Measurements from ENCODE around the gene BDH2. TPM values are rescaled to one million over a fixed set of nuclear protein-coding genes. Genes with fewer than 3 reads are reported as not detected.
A peak's percentile ranks its signal among the peaks of the same experiment; 100 is the strongest.

Gene BDH2
- total RNA-seq, 3 donors from 2014 or later, result 27.1 to 35.1 (median 31.2) TPM

DNA sequence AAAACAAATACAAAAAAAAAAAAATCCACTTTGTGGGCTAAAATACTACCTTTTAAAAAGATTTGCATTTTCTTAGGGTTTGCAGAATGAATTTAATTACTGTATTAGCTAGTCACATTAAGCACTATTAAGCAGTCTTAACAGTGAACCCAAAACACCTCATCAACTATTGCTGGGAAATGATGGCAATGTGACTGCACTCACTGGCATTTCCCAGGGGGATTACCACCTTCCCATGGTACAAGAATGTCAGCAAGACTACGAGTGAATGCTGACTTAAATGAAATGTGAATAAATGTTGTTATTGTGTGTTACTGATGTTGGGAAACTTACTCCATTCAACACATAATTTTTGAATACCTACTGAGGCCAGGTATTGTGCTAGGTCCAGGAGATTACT is 13.1 kb downstream of the BDH2 start:
- H3K9me3 ChIP-seq, result no peaks in the 10 kb centered on the region
- ATAC-seq (no peak), DNase-seq (no peak)
- no peaks in the 10 kb centered on the region for H3K4me1 ChIP-seq (ENCODE audit: low read depth)
- TF ChIP-seq CTCF (IDR thresholded peaks at IDR 0.05), result no peak
- intact Hi-C loops (cut with DNase I, micrococcal nuclease), result no loop called here
- no peaks in the 10 kb centered on the region for H3K36me3 ChIP-seq (ENCODE audit: low read depth)
- H3K4me3 ChIP-seq, result no peak overlapping the region

- DNase-seq, result no peak
- H3K4me1 ChIP-seq (ENCODE audit: low read depth), result no peaks in the 10 kb centered on the region
- ATAC-seq, result no peak
- intact Hi-C loops (cut with DNase I, micrococcal nuclease), result no loop called here
- H3K9me3 ChIP-seq, result no peaks in the 10 kb centered on the region
- TF ChIP-seq CTCF (IDR thresholded peaks at IDR 0.05), result no peak
- H3K4me3 ChIP-seq, result no peak overlapping the region
- no peaks in the 10 kb centered on the region for H3K36me3 ChIP-seq (ENCODE audit: low read depth)
Measured at GRCh38 chr4:103085555-103086196, 14.0 kb downstream of the BDH2 start.

DNA sequence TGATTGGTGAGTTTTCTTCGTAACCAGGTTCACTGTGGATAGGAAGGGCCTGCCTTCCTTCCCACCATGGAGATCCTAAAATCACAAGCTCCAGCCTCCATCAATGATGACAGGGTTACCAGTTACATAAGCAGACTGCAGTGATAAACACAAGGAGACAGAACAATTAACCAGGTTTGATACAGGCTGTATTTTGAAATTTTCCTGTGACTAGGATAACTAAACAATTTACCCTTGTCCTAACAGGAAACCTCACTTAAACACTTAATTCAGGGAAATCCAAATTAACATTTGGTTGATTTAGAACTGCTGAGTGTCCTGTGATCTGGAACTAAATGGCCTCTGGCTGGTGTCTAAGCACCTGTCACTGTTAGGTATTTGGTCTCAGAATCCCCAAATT is 20.0 kb downstream of the BDH2 start:
- H3K4me3 ChIP-seq, result no peak overlapping the region
- ATAC-seq (no peak), DNase-seq (no peak)
- peaks cover 8% of the 10 kb centered on the region for H3K4me1 ChIP-seq (ENCODE audit: low read depth)
- TF ChIP-seq CTCF (IDR thresholded peaks at IDR 0.05), result no peak
- H3K36me3 ChIP-seq (ENCODE audit: low read depth), result no peaks in the 10 kb centered on the region
- no peaks in the 10 kb centered on the region for H3K9me3 ChIP-seq
- intact Hi-C loops (cut with DNase I, micrococcal nuclease), result no loop called here

- intact Hi-C loops (cut with DNase I, micrococcal nuclease), result no loop called here
- ATAC-seq, result peak; percentile 86
- peak within 1 kb of the TSS; percentile 37 for H3K4me3 ChIP-seq
Measured at GRCh38 chr4:103076747-103077347, 22.8 kb downstream of the BDH2 start, which contains the start of gene SLC9B2. Gene SLC9B2, minus strand, starts transcription at chr4:103076761. Its CDS starts 9,211 bp downstream, at chr4:103067550.

More at GRCh38 chr4:103076747-103077347, 22.8 kb downstream of the BDH2 start, which contains the start of gene SLC9B2:
- Histone ChIP-seq H3K36me3 (ENCODE audit: low read depth) (no peaks in the 10 kb centered on the region), H3K9me3 (no peaks in the 10 kb centered on the region), H3K4me1 (ENCODE audit: low read depth) (peaks cover 8% of the 10 kb centered on the region)
- DNase-seq, result no peak
- no peak for TF ChIP-seq CTCF (IDR thresholded peaks at IDR 0.05)

All from mucosa of descending colon (tissue), 3 donors.